ENCODE measurements around the gene ZFX. TPM values are rescaled to one million over a fixed set of nuclear protein-coding genes. Genes with fewer than 3 reads are reported as not detected.

The ZFX gene
- total RNA-seq, 1 experiment from 2014 or later: 66.8 TPM

DNA sequence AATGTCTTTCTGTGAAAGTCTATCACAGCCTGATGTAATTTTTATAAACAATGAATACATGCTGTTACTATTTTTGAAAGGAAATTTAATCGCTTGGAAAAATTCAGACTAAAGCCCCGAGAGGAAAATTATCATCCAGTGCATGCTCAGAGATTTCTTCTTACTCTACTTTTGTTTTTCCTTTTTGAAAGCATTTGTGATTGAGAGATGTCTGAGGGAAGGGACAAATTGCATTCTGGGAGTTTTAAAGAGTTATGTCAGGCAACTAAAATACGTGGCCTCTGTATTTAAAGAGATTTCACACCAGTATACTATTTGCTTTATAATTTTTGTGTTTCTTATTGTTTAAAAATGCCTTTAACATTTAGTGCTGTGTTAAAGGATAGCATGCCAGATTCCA, 1.4 kb upstream of the ZFX start:
- Histone ChIP-seq H3K14ac (ENCODE audit: insufficient read depth, low read length) (no peak overlapping the region), H2AFZ (ENCODE audit: low read length) (no peak overlapping the region), H2BK15ac (ENCODE audit: low read depth, low read length) (no peak overlapping the region), H3K9ac (ENCODE audit: extremely low read depth, insufficient read length, low read length) (no peak overlapping the region), H3K23me2 (ENCODE audit: insufficient read length, low read depth, low read length, poor library complexity, severe bottlenecking) (peaks cover 9% of the 10 kb centered on the region), H3K79me2 (ENCODE audit: insufficient read depth, low read length) (peaks cover 18% of the 10 kb centered on the region; the same call in 1 of the 2 replicates), H3K56ac (ENCODE audit: insufficient read length, low read depth, low read length) (no peak overlapping the region), H2BK20ac (ENCODE audit: low read depth, low read length, poor library complexity, severe bottlenecking) (no peak overlapping the region), H3K23ac (ENCODE audit: insufficient read length, low read depth, low read length) (no peak overlapping the region), H2BK12ac (ENCODE audit: insufficient read length, low read depth, low read length) (no peak overlapping the region), H3K27me3 (ENCODE audit: insufficient read depth, low read length) (no peaks in the 10 kb centered on the region), H4K5ac (ENCODE audit: insufficient read length, low read depth, low read length) (no peak overlapping the region), H3K4ac (ENCODE audit: low read depth, low read length) (no peak overlapping the region), H3K27ac (ENCODE audit: insufficient read length, low read depth, low read length) (no peak overlapping the region), H4K91ac (ENCODE audit: insufficient read length, low read depth, low read length) (no peak overlapping the region), H3K9me3 (ENCODE audit: control insufficient read depth, low read depth, low read length) (no peaks in the 10 kb centered on the region), H3K18ac (ENCODE audit: insufficient read length, low read depth, low read length) (no peak overlapping the region), H3T11ph (ENCODE audit: low read length) (no peak overlapping the region), H4K20me1 (ENCODE audit: control insufficient read depth, insufficient read depth, insufficient read length) (no peaks in the 10 kb centered on the region), H2AK5ac (ENCODE audit: insufficient read length, low read length) (no peak overlapping the region), H3K4me2 (ENCODE audit: insufficient read depth, insufficient read length, low read length) (no peak overlapping the region), H3K4me1 (ENCODE audit: insufficient read depth, low read length) (peaks cover 4% of the 10 kb centered on the region; the same call in 1 of the 2 replicates), H4K8ac (replicated peaks; ENCODE audit: insufficient read length, low read depth, low read length) (no peak overlapping the region), H2BK5ac (ENCODE audit: insufficient read length, low read length) (no peak overlapping the region), H3K79me1 (ENCODE audit: insufficient read depth, low read depth, low read length, poor library complexity, severe bottlenecking) (no peaks in the 10 kb centered on the region), H2BK120ac (ENCODE audit: low read depth, low read length, poor library complexity, severe bottlenecking) (no peak overlapping the region)
- DNase-seq: no peak
- H3K27ac Mint-ChIP-seq: peak overlapping the region; percentile 97 to 99 (median 97); a peak in 6 of 7 replicates
- H3K4me3 Mint-ChIP-seq: peak overlapping the region; percentile 80 to 87
- H3K36me3 Mint-ChIP-seq (ENCODE audit: insufficient read depth in 1 of 3, low read depth in 3 of 3): peaks cover 0 to 14% (median 3%) of the 10 kb centered on the region in 3 experiments; a peak in 3 of 7 replicates
- peaks cover 53 to 57% of the 10 kb centered on the region in 2 experiments for H3K4me1 Mint-ChIP-seq
- TF ChIP-seq, protein P1, sequence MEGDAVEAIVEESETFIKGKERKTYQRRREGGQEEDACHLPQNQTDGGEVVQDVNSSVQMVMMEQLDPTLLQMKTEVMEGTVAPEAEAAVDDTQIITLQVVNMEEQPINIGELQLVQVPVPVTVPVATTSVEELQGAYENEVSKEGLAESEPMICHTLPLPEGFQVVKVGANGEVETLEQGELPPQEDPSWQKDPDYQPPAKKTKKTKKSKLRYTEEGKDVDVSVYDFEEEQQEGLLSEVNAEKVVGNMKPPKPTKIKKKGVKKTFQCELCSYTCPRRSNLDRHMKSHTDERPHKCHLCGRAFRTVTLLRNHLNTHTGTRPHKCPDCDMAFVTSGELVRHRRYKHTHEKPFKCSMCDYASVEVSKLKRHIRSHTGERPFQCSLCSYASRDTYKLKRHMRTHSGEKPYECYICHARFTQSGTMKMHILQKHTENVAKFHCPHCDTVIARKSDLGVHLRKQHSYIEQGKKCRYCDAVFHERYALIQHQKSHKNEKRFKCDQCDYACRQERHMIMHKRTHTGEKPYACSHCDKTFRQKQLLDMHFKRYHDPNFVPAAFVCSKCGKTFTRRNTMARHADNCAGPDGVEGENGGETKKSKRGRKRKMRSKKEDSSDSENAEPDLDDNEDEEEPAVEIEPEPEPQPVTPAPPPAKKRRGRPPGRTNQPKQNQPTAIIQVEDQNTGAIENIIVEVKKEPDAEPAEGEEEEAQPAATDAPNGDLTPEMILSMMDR (conservative IDR thresholded peaks at IDR 0.05): no peak
- H3K27me3 Mint-ChIP-seq (ENCODE audit: low read depth): no peaks in the 10 kb centered on the region
- no CpG with 5 or more reads among the region's 3 CpGs for WGBS (ENCODE audit: extremely low coverage, insufficient read length, low lambda C conversion rate)
- no peaks in the 10 kb centered on the region for H3K9me3 Mint-ChIP-seq
